HepG2 (cell line): ENCODE results near the gene ARPC1B. TPM values are rescaled to one million over a fixed set of nuclear protein-coding genes. Genes with fewer than 3 reads are reported as not detected.

Source experiments
- E2F1 ChIP-seq: sonication (generic); formaldehyde crosslinking; IDR thresholded peaks from 2 replicates; pipeline ENCODE4 v1.5.0; 2020; ENCODE audit warnings: missing genetic modification reagents
- ELF1 ChIP-seq: sonication (generic); formaldehyde crosslinking; IDR thresholded peaks from 2 replicates; pipeline ENCODE4 v1.4.0; 2020; ENCODE audit warnings: missing genetic modification reagents
- FOXM1 ChIP-seq: sonication (generic); formaldehyde crosslinking; IDR thresholded peaks from 2 replicates; pipeline ENCODE4 v1.5.0; 2020; ENCODE audit warnings: missing genetic modification reagents
- IKZF4 ChIP-seq: sonication (generic); formaldehyde crosslinking; IDR thresholded peaks from 2 replicates; pipeline ENCODE4 v1.5.1; 2020; ENCODE audit warnings: borderline replicate concordance, mild to moderate bottlenecking, low read depth, missing genetic modification reagents; ENCODE audit errors: not compliant biosample characterization
- MTF1 ChIP-seq: sonication (generic); formaldehyde crosslinking; IDR thresholded peaks from 2 replicates; pipeline ENCODE4 v1.5.0; 2020; ENCODE audit warnings: missing genetic modification reagents
- PHF20 ChIP-seq: sonication (generic); formaldehyde crosslinking; IDR thresholded peaks from 2 replicates; pipeline ENCODE4 v1.5.0; 2020; ENCODE audit warnings: mild to moderate bottlenecking, missing genetic modification reagents
- SMARCC2 ChIP-seq: fragments of 450-650 bp; IDR thresholded peaks from 2 replicates; pipeline ENCODE4 v1.6.1; 2017; ENCODE audit warnings: antibody characterized with exemption, mild to moderate bottlenecking
- ZNF281 ChIP-seq: sonication (generic); formaldehyde crosslinking; IDR thresholded peaks from 2 replicates; pipeline ENCODE4 v1.4.0; 2020; ENCODE audit warnings: missing genetic modification reagents, borderline replicate concordance
- ZNF550 ChIP-seq: sonication (generic); formaldehyde crosslinking; IDR thresholded peaks from 2 replicates; pipeline ENCODE4 v1.4.0; 2020; ENCODE audit warnings: mild to moderate bottlenecking, missing genetic modification reagents, borderline replicate concordance
- ZNF646 ChIP-seq: sonication (generic); formaldehyde crosslinking; IDR thresholded peaks from 2 replicates; pipeline ENCODE4 v1.9.0; 2021; ENCODE audit warnings: mild to moderate bottlenecking, missing genetic modification reagents
- polyA plus RNA-seq, 8 experiments: library from polyadenylated mRNA; depleted of rRNA in 3 of 8; stranded (reverse) in 7 of 8; unstranded in 1 of 8; fragments of >200 nt; fragmentation: Illumina TruSeq in 4 of 8; extraction: Trizol in 4 of 8; gene quantifications; 2 replicates each; pipeline versions ENCODE4 v1.2.1 to v1.2.3, GENCODE V29; 2011 to 2016; ENCODE audit warnings: low read depth in 4 of 8, missing spikeins in 1 of 8, mixed read lengths in 1 of 8; ENCODE audit not compliant: insufficient read depth in 1 of 8
- total RNA-seq, 5 experiments: library from RNA; depleted of rRNA; stranded (reverse); fragments of >200 nt; fragmentation: Illumina TruSeq; extraction: Trizol; gene quantifications; 2 replicates each; pipeline ENCODE4 v1.2.3, GENCODE V29; 2016; ENCODE audit warnings: low read depth in 1 of 5
- TF ChIP-seq, protein P1 (sequence below): sonication (generic); formaldehyde crosslinking; IDR thresholded peaks from 2 replicates; pipeline ENCODE4 v1.5.0; 2020; ENCODE audit warnings: mild to moderate bottlenecking, low read depth, missing genetic modification reagents, borderline replicate concordance

Gene ARPC1B
- total and polyA plus RNA-seq, 2 of the 13 experiments (the other 11 are each of a cell fraction or from before 2014, with no cell fraction given): 72.9 to 89.1 TPM

- TF ChIP-seq ZNF646 (CRISPR knock-in tag) (no peak), PHF20 (CRISPR knock-in tag) (peak; percentile 63), ZNF281 (CRISPR knock-in tag) (no peak), SMARCC2 (no peak), ZNF550 (CRISPR knock-in tag) (no peak), E2F1 (CRISPR knock-in tag) (no peak), FOXM1 (CRISPR knock-in tag) (no peak), ELF1 (peak; percentile 58; the same call in 1 of the 2 replicates), IKZF4 (CRISPR knock-in tag) (no peak), MTF1 (no peak)
- TF ChIP-seq, protein P1, sequence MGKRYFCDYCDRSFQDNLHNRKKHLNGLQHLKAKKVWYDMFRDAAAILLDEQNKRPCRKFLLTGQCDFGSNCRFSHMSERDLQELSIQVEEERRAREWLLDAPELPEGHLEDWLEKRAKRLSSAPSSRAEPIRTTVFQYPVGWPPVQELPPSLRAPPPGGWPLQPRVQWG (CRISPR knock-in tag): no peak
These were observed 709 bp downstream of the ARPC1B start (continued) for GRCh38 chr7:99375070-99375807.
